Fibroblast of the aortic adventitia (primary cell): ENCODE measurements around the gene MAP4K4. TPM values are rescaled to one million over a fixed set of nuclear protein-coding genes. Genes with fewer than 3 reads are reported as not detected.

Experiments
- DNase-seq: peaks from one replicate; pipeline ENCODE4 v3.0.0-alpha.2; 2010; ENCODE audit warnings: low read depth
- H3K4me3 ChIP-seq: 2 replicates; pipeline ENCODE4 v1.5.1; 2011; ENCODE audit warnings: low read depth, mild to moderate bottlenecking, control low read depth, low read length, moderate library complexity
- CTCF ChIP-seq: IDR thresholded peaks from 2 replicates; pipeline ENCODE4 v1.5.1; 2011; ENCODE audit warnings: mild to moderate bottlenecking, low read length, control low read depth, inconsistent platforms; ENCODE audit not compliant: insufficient read depth
- total RNA-seq: library from RNA; depleted of rRNA; stranded (reverse); fragments of >200 nt; gene quantifications from 2 replicates; pipeline ENCODE4 v1.2.3, GENCODE V29; 2012; ENCODE audit warnings: low replicate concordance

MAP4K4 gene
- total RNA-seq, 1 donor = 208 TPM

GRCh38 chr2:101777337-101777736 lies 79.8 kb downstream of the MAP4K4 start:
- no peak overlapping the region for H3K4me3 ChIP-seq
- no peak for TF ChIP-seq CTCF

GRCh38 chr2:101778102-101778501 lies 80.6 kb downstream of the MAP4K4 start:
- no peak overlapping the region for H3K4me3 ChIP-seq
- TF ChIP-seq CTCF = no peak
- DNase-seq = no peak

More at GRCh38 chr2:101777337-101777736, 79.8 kb downstream of the MAP4K4 start:
- no peak for DNase-seq

GRCh38 chr2:101779190-101779589 lies 81.7 kb downstream of the MAP4K4 start:
- no peak for TF ChIP-seq CTCF
- H3K4me3 ChIP-seq = no peak overlapping the region
- no peak for DNase-seq

- no peak for TF ChIP-seq CTCF
- no peak overlapping the region for H3K4me3 ChIP-seq
- no peak for DNase-seq
Measured at GRCh38 chr2:101779656-101780055, 82.1 kb downstream of the MAP4K4 start.

- no peak for DNase-seq
- no peak overlapping the region for H3K4me3 ChIP-seq
- TF ChIP-seq CTCF = no peak
Measured at GRCh38 chr2:101781326-101781725, 83.8 kb downstream of the MAP4K4 start.

- no peak for DNase-seq
- no peak for TF ChIP-seq CTCF
- no peak overlapping the region for H3K4me3 ChIP-seq
Measured at GRCh38 chr2:101781791-101782426, 84.4 kb downstream of the MAP4K4 start.

GRCh38 chr2:101782427-101782792 lies 84.9 kb downstream of the MAP4K4 start:
- no peak overlapping the region for H3K4me3 ChIP-seq
- DNase-seq = no peak
- no peak for TF ChIP-seq CTCF
